GM12878 (cell line): ENCODE measurements around the gene SLC9A3. TPM values are rescaled to one million over a fixed set of nuclear protein-coding genes. Genes with fewer than 3 reads are reported as not detected.

ENCODE experiments used
- ATAC-seq: fragments of 200-7000 bp; cut with Tn5 transposase; 3 replicates; pipeline ENCODE4 v1.9.1; 2020; ENCODE audit warnings: mild to moderate bottlenecking, moderate library complexity
- BruUV-seq: library from RNA; stranded (reverse); fragments of 400-500 nt; replicated peaks from 2 replicates; lab custom pipeline; 2021; lab: Mats Ljungman, UMichigan
- CTCF ChIA-PET: fragments of 300-600 bp; sonication (Branson Sonifier 250); formaldehyde crosslinking; extraction: SDS; loops from one replicate; lab custom pipeline; 2021; ENCODE audit warnings: inconsistent platforms; lab: Yijun Ruan, JAX
- POLR2A ChIA-PET: fragments of 350-600 bp; formaldehyde crosslinking; extraction: SDS; loops from one replicate; lab custom pipeline; 2021; ENCODE audit warnings: inconsistent platforms; lab: Charles Lee
- RAD21 ChIA-PET: fragments of 300-600 bp; sonication (Branson Sonifier 250); formaldehyde crosslinking; loops from one replicate; lab custom pipeline; 2023; ENCODE audit warnings: antibody characterized with exemption; ENCODE audit not compliant: unreplicated experiment; lab: Charles Lee
- SMC1A ChIA-PET: fragments of 300-600 bp; sonication (Branson Sonifier 250); formaldehyde crosslinking; loops from one replicate; lab custom pipeline; 2023; ENCODE audit not compliant: unreplicated experiment, uncharacterized antibody; lab: Charles Lee
- DNase-seq: peaks from one replicate; pipeline ENCODE4 v3.0.0-alpha.2; 2011; ENCODE audit warnings: low read depth, low spot score
- FAIRE-seq: peaks from 3 replicates; lab custom pipeline; 2011; peaks lifted over from hg19 to GRCh38; lab: Jason Lieb, UNC
- H2AFZ ChIP-seq: 2 replicates; pipeline ENCODE4 v1.6.0; 2011; ENCODE audit warnings: low read depth, low read length, control low read depth; ENCODE audit not compliant: control insufficient read depth
- H3K27ac ChIP-seq: 2 replicates; pipeline ENCODE4 v1.5.1; 2011; ENCODE audit warnings: control low read depth; ENCODE audit not compliant: control insufficient read depth, insufficient read depth
- H3K27me3 ChIP-seq, 2 experiments: replicated peaks in 1 of 2; 2 replicates each; pipeline versions ENCODE4 v1.6.0 to v1.6.1; 2011; ENCODE audit warnings: low read length in 1 of 2; ENCODE audit not compliant: control insufficient read depth in 2 of 2, insufficient read depth in 2 of 2
- H3K36me3 ChIP-seq, 2 experiments: 2 replicates each; pipeline ENCODE4 v1.5.1; 2011; ENCODE audit warnings: low read length in 1 of 2; ENCODE audit not compliant: control insufficient read depth in 2 of 2, insufficient read depth in 2 of 2
- H3K4me1 ChIP-seq: 2 replicates; pipeline ENCODE4 v1.6.1; 2011; ENCODE audit warnings: mild to moderate bottlenecking, low read length, moderate library complexity, mixed read lengths; ENCODE audit not compliant: control insufficient read depth, insufficient read depth
- H3K4me2 ChIP-seq: 2 replicates; pipeline ENCODE4 v1.6.0; 2011; ENCODE audit warnings: control low read depth; ENCODE audit not compliant: control insufficient read depth, insufficient read depth
- H3K4me3 ChIP-seq: fragments of 200-600 bp; sonication (generic); 2 replicates; pipeline ENCODE4 v1.5.1; 2016
- H3K79me2 ChIP-seq: 2 replicates; pipeline ENCODE4 v1.6.0; 2011; ENCODE audit warnings: low read length; ENCODE audit not compliant: control insufficient read depth, insufficient read depth
- H3K9ac ChIP-seq: 2 replicates; pipeline ENCODE4 v1.8.0; 2011; ENCODE audit warnings: low read length, control low read depth, mixed read lengths; ENCODE audit not compliant: control insufficient read depth, insufficient read depth
- H3K9me3 ChIP-seq: replicated peaks from 3 replicates; pipeline ENCODE4 v1.5.1; 2011; ENCODE audit warnings: mild to moderate bottlenecking, low read length; ENCODE audit not compliant: control insufficient read depth, insufficient read depth
- H4K20me1 ChIP-seq: 2 replicates; pipeline ENCODE4 v1.6.0; 2011; ENCODE audit not compliant: control insufficient read depth, insufficient read depth
- EED ChIP-seq: sonication (generic); IDR thresholded peaks from 2 replicates; pipeline ENCODE4 v1.6.1; 2016; ENCODE audit warnings: antibody characterized with exemption, low read depth
- GABPA ChIP-seq: IDR thresholded peaks from 2 replicates; pipeline ENCODE4 v1.6.1; 2014; ENCODE audit warnings: antibody characterized with exemption, low read depth, mild to moderate bottlenecking, inconsistent platforms
- MTA3 ChIP-seq: IDR thresholded peaks from 2 replicates; pipeline ENCODE4 v1.6.1; 2012; ENCODE audit warnings: low read length, inconsistent platforms, borderline replicate concordance
- NR2F1 ChIP-seq: fragments of 450-650 bp; conservative IDR thresholded peaks from 2 replicates; pipeline ENCODE4 v1.6.1; 2017; ENCODE audit warnings: mild to moderate bottlenecking
- RELA ChIP-seq: fragments of 450-650 bp; IDR thresholded peaks from 2 replicates; pipeline ENCODE4 v1.8.0; 2014; ENCODE audit warnings: borderline replicate concordance; ENCODE audit not compliant: partially characterized antibody
- YY1 ChIP-seq: IDR thresholded peaks from 2 replicates; pipeline ENCODE4 v1.6.1; 2011; ENCODE audit warnings: low read depth, mild to moderate bottlenecking, low read length
- WGBS: methylation state at CpG from one replicate; pipeline ENCODE4 v1.1.6; 2016; ENCODE audit warnings: low lambda C conversion rate; ENCODE audit not compliant: insufficient replicate concordance, insufficient coverage; ENCODE audit errors: missing lambda C conversion rate; 5-methylcytosine and 5-hydroxymethylcytosine counted together
- in situ Hi-C: fragments of 300-500 bp; cut with MboI; formaldehyde crosslinking; loops from 9 replicates; pipeline ENCODE4 v1.14.3; 2018; ENCODE audit warnings: mixed read lengths
- intact Hi-C: fragments of 100-400 bp; cut with micrococcal nuclease; formaldehyde crosslinking; loops from one replicate; pipeline ENCODE4 v1.14.2; 2022; ENCODE audit not compliant: unreplicated experiment
- polyA plus RNA-seq, 11 experiments: library from polyadenylated mRNA; depleted of rRNA in 4 of 11; unstranded in 6 of 11; stranded (reverse) in 5 of 11; fragments of >200 nt; fragmentation: Nextera tagmentation in 4 of 11; fragmentation: Illumina TruSeq in 1 of 11; extraction: Ambion mirVana in 4 of 11; extraction: Trizol in 1 of 11; gene quantifications; 1 replicate in 1 of 11; 2 replicates in 10 of 11; pipeline versions ENCODE4 v1.2.1 to v1.2.3, GENCODE V29; 2011 to 2016; ENCODE audit warnings: inconsistent platforms in 2 of 11, missing spikeins in 2 of 11, low read depth in 1 of 11
- total RNA-seq, 4 experiments: library from RNA; depleted of rRNA in 3 of 4; stranded (reverse); fragments of >200 nt in 3 of 4; fragmentation: Illumina TruSeq in 1 of 4; extraction: Trizol in 1 of 4; gene quantifications; 2 replicates each; pipeline versions ENCODE4 v1.2.1 to v1.2.3, GENCODE V29; 2013 to 2021
- TF ChIP-seq, protein P1 (sequence below): fragments of 450-650 bp; IDR thresholded peaks from 2 replicates; pipeline ENCODE4 v1.6.1; 2017; ENCODE audit warnings: mild to moderate bottlenecking, moderate library complexity
- TF ChIP-seq, protein P2 (sequence below): fragments of 150-350 bp; IDR thresholded peaks from 2 replicates; pipeline ENCODE4 v1.6.1; 2016; ENCODE audit warnings: low read depth, low read length

The SLC9A3 gene
- total and polyA plus RNA-seq, 10 of the 15 experiments (the other 5 are each of a cell fraction or from before 2014, with no cell fraction given) = 0.04 to 5.2 (median 2.3) TPM; not detected in 1

DNA sequence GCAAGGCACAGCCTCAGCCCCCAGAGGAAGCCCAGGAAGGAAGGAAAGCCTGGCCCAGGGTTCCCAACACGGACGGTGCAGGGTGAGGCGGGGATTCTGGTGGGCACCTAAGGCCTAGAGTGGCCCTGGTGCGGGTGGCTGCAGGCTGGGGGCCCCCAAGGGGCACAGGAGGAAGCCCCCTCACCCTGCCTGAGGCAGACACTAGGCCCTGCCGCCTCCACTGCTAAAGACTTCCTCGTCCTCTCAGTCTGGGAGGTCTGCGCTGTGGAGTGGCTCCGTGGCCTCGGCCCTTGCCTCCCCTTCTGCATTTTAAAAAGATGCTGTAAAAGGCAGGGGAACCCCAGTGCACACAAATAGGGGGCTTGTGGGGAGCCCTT, 3.4 kb downstream of the SLC9A3 start:
- DNase-seq (no peak), FAIRE-seq (no peak), ATAC-seq (no peak)
- Histone ChIP-seq H3K4me3 (no peak overlapping the region), H3K79me2 (no peaks in the 10 kb centered on the region), H3K27ac (no peak overlapping the region), H3K9ac (no peak overlapping the region), H3K9me3 (no peaks in the 10 kb centered on the region), H2AFZ (no peak overlapping the region), H3K27me3 (peaks cover 8 to 12% of the 10 kb centered on the region in 2 experiments), H3K4me1 (no peaks in the 10 kb centered on the region), H3K4me2 (no peak overlapping the region), H4K20me1 (no peaks in the 10 kb centered on the region), H3K36me3 (no peaks in the 10 kb centered on the region)
- in situ Hi-C loops = no loop called here
- intact Hi-C loops = no loop called here
- ChIA-PET POLR2A (no interaction called here), SMC1A (interaction anchor here (1.6 kb wide), 1 partner anchor 74 kb away, joined by 3 read pairs; no protein-coding TSS in a partner anchor), CTCF (interaction anchor here (1.4 kb wide), 1 partner anchor 383 kb away, joined by 3 read pairs; no protein-coding TSS in a partner anchor), RAD21 (no interaction called here)
- no TSS peak for BruUV-seq
- 39% methylated on average over 9 of the region's 9 CpGs for WGBS
- TF ChIP-seq, protein P1, sequence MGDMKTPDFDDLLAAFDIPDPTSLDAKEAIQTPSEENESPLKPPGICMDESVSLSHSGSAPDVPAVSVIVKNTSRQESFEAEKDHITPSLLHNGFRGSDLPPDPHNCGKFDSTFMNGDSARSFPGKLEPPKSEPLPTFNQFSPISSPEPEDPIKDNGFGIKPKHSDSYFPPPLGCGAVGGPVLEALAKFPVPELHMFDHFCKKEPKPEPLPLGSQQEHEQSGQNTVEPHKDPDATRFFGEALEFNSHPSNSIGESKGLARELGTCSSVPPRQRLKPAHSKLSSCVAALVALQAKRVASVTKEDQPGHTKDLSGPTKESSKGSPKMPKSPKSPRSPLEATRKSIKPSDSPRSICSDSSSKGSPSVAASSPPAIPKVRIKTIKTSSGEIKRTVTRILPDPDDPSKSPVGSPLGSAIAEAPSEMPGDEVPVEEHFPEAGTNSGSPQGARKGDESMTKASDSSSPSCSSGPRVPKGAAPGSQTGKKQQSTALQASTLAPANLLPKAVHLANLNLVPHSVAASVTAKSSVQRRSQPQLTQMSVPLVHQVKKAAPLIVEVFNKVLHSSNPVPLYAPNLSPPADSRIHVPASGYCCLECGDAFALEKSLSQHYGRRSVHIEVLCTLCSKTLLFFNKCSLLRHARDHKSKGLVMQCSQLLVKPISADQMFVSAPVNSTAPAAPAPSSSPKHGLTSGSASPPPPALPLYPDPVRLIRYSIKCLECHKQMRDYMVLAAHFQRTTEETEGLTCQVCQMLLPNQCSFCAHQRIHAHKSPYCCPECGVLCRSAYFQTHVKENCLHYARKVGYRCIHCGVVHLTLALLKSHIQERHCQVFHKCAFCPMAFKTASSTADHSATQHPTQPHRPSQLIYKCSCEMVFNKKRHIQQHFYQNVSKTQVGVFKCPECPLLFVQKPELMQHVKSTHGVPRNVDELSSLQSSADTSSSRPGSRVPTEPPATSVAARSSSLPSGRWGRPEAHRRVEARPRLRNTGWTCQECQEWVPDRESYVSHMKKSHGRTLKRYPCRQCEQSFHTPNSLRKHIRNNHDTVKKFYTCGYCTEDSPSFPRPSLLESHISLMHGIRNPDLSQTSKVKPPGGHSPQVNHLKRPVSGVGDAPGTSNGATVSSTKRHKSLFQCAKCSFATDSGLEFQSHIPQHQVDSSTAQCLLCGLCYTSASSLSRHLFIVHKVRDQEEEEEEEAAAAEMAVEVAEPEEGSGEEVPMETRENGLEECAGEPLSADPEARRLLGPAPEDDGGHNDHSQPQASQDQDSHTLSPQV = no peak
- TF ChIP-seq YY1 (no peak), MTA3 (no peak), GABPA (no peak), NR2F1 (no peak), EED (no peak), RELA (no peak)
- TF ChIP-seq, protein P2, sequence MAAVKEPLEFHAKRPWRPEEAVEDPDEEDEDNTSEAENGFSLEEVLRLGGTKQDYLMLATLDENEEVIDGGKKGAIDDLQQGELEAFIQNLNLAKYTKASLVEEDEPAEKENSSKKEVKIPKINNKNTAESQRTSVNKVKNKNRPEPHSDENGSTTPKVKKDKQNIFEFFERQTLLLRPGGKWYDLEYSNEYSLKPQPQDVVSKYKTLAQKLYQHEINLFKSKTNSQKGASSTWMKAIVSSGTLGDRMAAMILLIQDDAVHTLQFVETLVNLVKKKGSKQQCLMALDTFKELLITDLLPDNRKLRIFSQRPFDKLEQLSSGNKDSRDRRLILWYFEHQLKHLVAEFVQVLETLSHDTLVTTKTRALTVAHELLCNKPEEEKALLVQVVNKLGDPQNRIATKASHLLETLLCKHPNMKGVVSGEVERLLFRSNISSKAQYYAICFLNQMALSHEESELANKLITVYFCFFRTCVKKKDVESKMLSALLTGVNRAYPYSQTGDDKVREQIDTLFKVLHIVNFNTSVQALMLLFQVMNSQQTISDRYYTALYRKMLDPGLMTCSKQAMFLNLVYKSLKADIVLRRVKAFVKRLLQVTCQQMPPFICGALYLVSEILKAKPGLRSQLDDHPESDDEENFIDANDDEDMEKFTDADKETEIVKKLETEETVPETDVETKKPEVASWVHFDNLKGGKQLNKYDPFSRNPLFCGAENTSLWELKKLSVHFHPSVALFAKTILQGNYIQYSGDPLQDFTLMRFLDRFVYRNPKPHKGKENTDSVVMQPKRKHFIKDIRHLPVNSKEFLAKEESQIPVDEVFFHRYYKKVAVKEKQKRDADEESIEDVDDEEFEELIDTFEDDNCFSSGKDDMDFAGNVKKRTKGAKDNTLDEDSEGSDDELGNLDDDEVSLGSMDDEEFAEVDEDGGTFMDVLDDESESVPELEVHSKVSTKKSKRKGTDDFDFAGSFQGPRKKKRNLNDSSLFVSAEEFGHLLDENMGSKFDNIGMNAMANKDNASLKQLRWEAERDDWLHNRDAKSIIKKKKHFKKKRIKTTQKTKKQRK = no peak
